ENCODE measurements around the gene ATP10B. TPM values are rescaled to one million over a fixed set of nuclear protein-coding genes. Genes with fewer than 3 reads are reported as not detected.

The ATP10B gene
- total RNA-seq, 1 experiment from 2014 or later, result not detected

DNA sequence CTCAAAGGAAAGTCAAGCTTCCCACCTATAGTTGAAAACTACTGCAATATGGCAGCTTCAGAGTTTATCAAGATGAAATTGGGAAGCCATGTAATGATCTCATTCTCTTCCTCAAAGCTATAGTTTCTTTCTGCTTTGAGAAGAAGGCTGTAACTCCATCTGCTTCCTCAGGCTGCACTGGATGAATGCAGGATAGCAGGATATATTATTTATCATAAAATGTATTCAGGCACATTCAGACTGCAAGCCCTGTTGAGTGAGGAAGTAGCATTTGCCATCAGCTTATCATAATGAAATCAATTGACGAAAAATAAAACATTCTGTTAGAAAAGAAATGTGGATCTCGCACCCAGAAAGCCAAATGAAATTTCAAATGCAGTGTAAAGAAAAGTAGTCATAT lies 560 bp downstream of the ATP10B start:
- H3K4me1 ChIP-seq (ENCODE audit: control insufficient read depth, insufficient read depth, low read length), result no peaks in the 10 kb centered on the region
- DNase-seq (ENCODE audit: low read depth, low spot score) (no peak), ATAC-seq (no peak)
- BruUV-seq (replicated peaks), result no TSS peak
- in situ Hi-C loops (cut with HindIII; ENCODE audit: low pct_unique_long_range_greater_than_20kb, low sequenced_read_pairs), result no loop called here
- TF ChIP-seq POLR2AphosphoS5 (IDR thresholded peaks at IDR 0.05; ENCODE audit: low read depth, low read length), result no peak
- TF ChIP-seq TCF7L2 (IDR thresholded peaks at IDR 0.05; ENCODE audit: low read depth, low read length), result no peak
- TF ChIP-seq, protein P1, sequence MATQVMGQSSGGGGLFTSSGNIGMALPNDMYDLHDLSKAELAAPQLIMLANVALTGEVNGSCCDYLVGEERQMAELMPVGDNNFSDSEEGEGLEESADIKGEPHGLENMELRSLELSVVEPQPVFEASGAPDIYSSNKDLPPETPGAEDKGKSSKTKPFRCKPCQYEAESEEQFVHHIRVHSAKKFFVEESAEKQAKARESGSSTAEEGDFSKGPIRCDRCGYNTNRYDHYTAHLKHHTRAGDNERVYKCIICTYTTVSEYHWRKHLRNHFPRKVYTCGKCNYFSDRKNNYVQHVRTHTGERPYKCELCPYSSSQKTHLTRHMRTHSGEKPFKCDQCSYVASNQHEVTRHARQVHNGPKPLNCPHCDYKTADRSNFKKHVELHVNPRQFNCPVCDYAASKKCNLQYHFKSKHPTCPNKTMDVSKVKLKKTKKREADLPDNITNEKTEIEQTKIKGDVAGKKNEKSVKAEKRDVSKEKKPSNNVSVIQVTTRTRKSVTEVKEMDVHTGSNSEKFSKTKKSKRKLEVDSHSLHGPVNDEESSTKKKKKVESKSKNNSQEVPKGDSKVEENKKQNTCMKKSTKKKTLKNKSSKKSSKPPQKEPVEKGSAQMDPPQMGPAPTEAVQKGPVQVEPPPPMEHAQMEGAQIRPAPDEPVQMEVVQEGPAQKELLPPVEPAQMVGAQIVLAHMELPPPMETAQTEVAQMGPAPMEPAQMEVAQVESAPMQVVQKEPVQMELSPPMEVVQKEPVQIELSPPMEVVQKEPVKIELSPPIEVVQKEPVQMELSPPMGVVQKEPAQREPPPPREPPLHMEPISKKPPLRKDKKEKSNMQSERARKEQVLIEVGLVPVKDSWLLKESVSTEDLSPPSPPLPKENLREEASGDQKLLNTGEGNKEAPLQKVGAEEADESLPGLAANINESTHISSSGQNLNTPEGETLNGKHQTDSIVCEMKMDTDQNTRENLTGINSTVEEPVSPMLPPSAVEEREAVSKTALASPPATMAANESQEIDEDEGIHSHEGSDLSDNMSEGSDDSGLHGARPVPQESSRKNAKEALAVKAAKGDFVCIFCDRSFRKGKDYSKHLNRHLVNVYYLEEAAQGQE (IDR thresholded peaks at IDR 0.05; ENCODE audit: insufficient read depth in 1 of 2, low read depth in 2 of 2, low read length in 1 of 2), result no peak
- TF ChIP-seq SIN3A (IDR thresholded peaks at IDR 0.05; ENCODE audit: borderline replicate concordance, insufficient read depth, low read depth, low read length), result no peak
- TF ChIP-seq, protein P2, sequence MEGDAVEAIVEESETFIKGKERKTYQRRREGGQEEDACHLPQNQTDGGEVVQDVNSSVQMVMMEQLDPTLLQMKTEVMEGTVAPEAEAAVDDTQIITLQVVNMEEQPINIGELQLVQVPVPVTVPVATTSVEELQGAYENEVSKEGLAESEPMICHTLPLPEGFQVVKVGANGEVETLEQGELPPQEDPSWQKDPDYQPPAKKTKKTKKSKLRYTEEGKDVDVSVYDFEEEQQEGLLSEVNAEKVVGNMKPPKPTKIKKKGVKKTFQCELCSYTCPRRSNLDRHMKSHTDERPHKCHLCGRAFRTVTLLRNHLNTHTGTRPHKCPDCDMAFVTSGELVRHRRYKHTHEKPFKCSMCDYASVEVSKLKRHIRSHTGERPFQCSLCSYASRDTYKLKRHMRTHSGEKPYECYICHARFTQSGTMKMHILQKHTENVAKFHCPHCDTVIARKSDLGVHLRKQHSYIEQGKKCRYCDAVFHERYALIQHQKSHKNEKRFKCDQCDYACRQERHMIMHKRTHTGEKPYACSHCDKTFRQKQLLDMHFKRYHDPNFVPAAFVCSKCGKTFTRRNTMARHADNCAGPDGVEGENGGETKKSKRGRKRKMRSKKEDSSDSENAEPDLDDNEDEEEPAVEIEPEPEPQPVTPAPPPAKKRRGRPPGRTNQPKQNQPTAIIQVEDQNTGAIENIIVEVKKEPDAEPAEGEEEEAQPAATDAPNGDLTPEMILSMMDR (IDR thresholded peaks at IDR 0.05), result no peak
- no peak overlapping the region for H3K4me3 ChIP-seq (ENCODE audit: low read depth in 2 of 2, low read length in 2 of 2)
- no peaks in the 10 kb centered on the region; the same call in 1 of the 2 replicates for H3K27me3 ChIP-seq (ENCODE audit: control insufficient read depth, insufficient read depth, low read length)
- no peak overlapping the region for H3K27ac ChIP-seq (ENCODE audit: low read length)
- ChIA-PET CTCF (no interaction called here), POLR2A (no interaction called here)
- H3K36me3 ChIP-seq (ENCODE audit: control insufficient read depth, insufficient read depth, low read length), result no peaks in the 10 kb centered on the region
- intact Hi-C loops (cut with micrococcal nuclease; ENCODE audit: unreplicated experiment), result no loop called here
- no peaks in the 10 kb centered on the region for H3K9me3 ChIP-seq (ENCODE audit: control insufficient read depth, insufficient read depth, low read depth, low read length)

DNA sequence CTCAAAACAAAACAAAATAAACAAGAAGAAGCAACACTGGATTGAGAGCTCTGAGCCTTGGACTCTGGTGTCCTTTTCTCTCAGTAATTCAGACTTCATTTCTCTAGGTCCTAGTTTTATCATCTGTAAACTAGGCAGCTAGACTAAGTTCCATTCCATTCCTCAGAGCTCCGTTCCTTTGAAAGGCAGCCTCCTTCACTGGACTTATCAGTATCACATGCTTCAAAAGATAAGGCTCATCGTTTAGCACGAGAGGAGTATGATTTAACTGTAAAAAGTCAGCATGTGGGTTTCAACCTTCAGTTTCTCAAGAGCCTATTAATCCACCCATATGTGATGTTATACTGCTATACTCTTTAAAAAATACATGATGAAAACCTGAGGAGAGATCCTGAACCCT lies 1.6 kb downstream of the ATP10B start:
- ATAC-seq, result no peak
- in situ Hi-C loops (cut with HindIII; ENCODE audit: low pct_unique_long_range_greater_than_20kb, low sequenced_read_pairs), result no loop called here
- H3K9me3 ChIP-seq (ENCODE audit: control insufficient read depth, insufficient read depth, low read depth, low read length), result no peaks in the 10 kb centered on the region
- H3K36me3 ChIP-seq (ENCODE audit: control insufficient read depth, insufficient read depth, low read length), result no peaks in the 10 kb centered on the region
- H3K27me3 ChIP-seq (ENCODE audit: control insufficient read depth, insufficient read depth, low read length), result no peaks in the 10 kb centered on the region; the same call in 1 of the 2 replicates
- no peaks in the 10 kb centered on the region for H3K4me1 ChIP-seq (ENCODE audit: control insufficient read depth, insufficient read depth, low read length)
- H3K4me3 ChIP-seq (ENCODE audit: low read depth in 2 of 2, low read length in 2 of 2), result no peak overlapping the region
- DNase-seq (ENCODE audit: low read depth, low spot score), result no peak
- CTCF ChIA-PET, result no interaction called here
- no TSS peak for BruUV-seq (replicated peaks)
- H3K27ac ChIP-seq (ENCODE audit: low read length), result no peak overlapping the region
- no peak for TF ChIP-seq TCF7L2 (IDR thresholded peaks at IDR 0.05; ENCODE audit: low read depth, low read length)
- TF ChIP-seq, protein P1 (IDR thresholded peaks at IDR 0.05; ENCODE audit: insufficient read depth in 1 of 2, low read depth in 2 of 2, low read length in 1 of 2), result no peak
- no peak for TF ChIP-seq POLR2AphosphoS5 (IDR thresholded peaks at IDR 0.05; ENCODE audit: low read depth, low read length)
- TF ChIP-seq, protein P2 (IDR thresholded peaks at IDR 0.05), result no peak
- no peak for TF ChIP-seq SIN3A (IDR thresholded peaks at IDR 0.05; ENCODE audit: borderline replicate concordance, insufficient read depth, low read depth, low read length)
- POLR2A ChIA-PET, result no interaction called here
- intact Hi-C loops (cut with micrococcal nuclease; ENCODE audit: unreplicated experiment), result no loop called here
